Lung (tissue), 12 donors: Measurements from ENCODE around the gene ST8SIA1. TPM values are rescaled to one million over a fixed set of nuclear protein-coding genes. Genes with fewer than 3 reads are reported as not detected.
A peak's percentile ranks its signal among the peaks of the same experiment; 100 is the strongest.

Experiments
- ATAC-seq: fragments of 200-7000 bp; cut with Tn5 transposase; one replicate; pipeline ENCODE4 v1.9.1; 2020; ENCODE audit warnings: moderate number of reproducible peaks; ENCODE audit not compliant: insufficient read depth, low FRiP score
- DNase-seq, 3 donors: peaks; one replicate each; pipeline ENCODE4 v3.0.0-alpha.2; 2013 to 2017
- H3K27ac ChIP-seq, 2 donors: one replicate each; pipeline ENCODE4 v1.5.1; 2013; ENCODE audit warnings: mild to moderate bottlenecking in 2 of 2, moderate library complexity in 2 of 2, control low read depth in 1 of 2, inconsistent platforms in 1 of 2, low read depth in 1 of 2, low read length in 1 of 2
- H3K27me3 ChIP-seq, 3 donors: one replicate each; pipeline ENCODE4 v1.5.1; 2013; ENCODE audit warnings: low read length in 2 of 3; ENCODE audit not compliant: control insufficient read depth in 3 of 3, insufficient read depth in 3 of 3
- H3K36me3 ChIP-seq, 4 donors: one replicate each; pipeline ENCODE4 v1.5.1; 2013; ENCODE audit warnings: low read length in 4 of 4, mild to moderate bottlenecking in 1 of 4, moderate library complexity in 1 of 4; ENCODE audit not compliant: control insufficient read depth in 4 of 4, insufficient read depth in 4 of 4
- H3K4me1 ChIP-seq, 5 donors: one replicate each; pipeline ENCODE4 v1.5.1; 2013; ENCODE audit warnings: low read length in 5 of 5, mild to moderate bottlenecking in 2 of 5, moderate library complexity in 1 of 5; ENCODE audit not compliant: control insufficient read depth in 5 of 5, insufficient read depth in 5 of 5
- H3K4me3 ChIP-seq: one replicate; pipeline ENCODE4 v1.5.1; 2013; ENCODE audit warnings: mild to moderate bottlenecking, control low read depth, moderate library complexity
- H3K9ac ChIP-seq, 2 donors: one replicate each; pipeline ENCODE4 v1.5.1; 2013; ENCODE audit warnings: low read length in 2 of 2, control low read depth in 1 of 2; ENCODE audit not compliant: insufficient read depth in 1 of 2
- H3K9me3 ChIP-seq, 4 donors: one replicate each; pipeline ENCODE4 v1.5.1; 2013; ENCODE audit warnings: low read length in 3 of 4, mild to moderate bottlenecking in 1 of 4, moderate library complexity in 1 of 4; ENCODE audit not compliant: control insufficient read depth in 4 of 4, insufficient read depth in 3 of 4
- CTCF ChIP-seq: IDR thresholded peaks from 2 replicates; pipeline ENCODE4 v1.5.1; 2012; ENCODE audit warnings: mild to moderate bottlenecking; ENCODE audit errors: control extremely low read depth, extremely low read depth
- WGBS, 2 donors: extraction: QIAGEN DNeasy Blood & Tissue Kit; methylation state at CpG; one replicate each; pipeline ENCODE4 v1.1.7; 2013; 5-methylcytosine and 5-hydroxymethylcytosine counted together
- polyA plus RNA-seq, 2 donors: library from polyadenylated mRNA; stranded (reverse); fragments of 200-250 nt; gene quantifications; one replicate each; pipeline ENCODE4 v1.2.1, GENCODE V29; 2013
- total RNA-seq, 2 donors: library from RNA; depleted of rRNA in 1 of 2; stranded (reverse); fragments of >200 nt in 1 of 2; gene quantifications; one replicate each; pipeline ENCODE4 v1.2.1, GENCODE V29; 2014 to 2021
- donor health status: control.
- donor health status: control.
- donor health status: Bipolar disorder and iron deficiency.
- donor health status: healthy.
- donor health status: DM: yes; HTN: yes; CAD: no.

ST8SIA1 gene
- total and polyA plus RNA-seq, 4 donors: 1.2 to 20.9 (median 3.5) TPM

DNA sequence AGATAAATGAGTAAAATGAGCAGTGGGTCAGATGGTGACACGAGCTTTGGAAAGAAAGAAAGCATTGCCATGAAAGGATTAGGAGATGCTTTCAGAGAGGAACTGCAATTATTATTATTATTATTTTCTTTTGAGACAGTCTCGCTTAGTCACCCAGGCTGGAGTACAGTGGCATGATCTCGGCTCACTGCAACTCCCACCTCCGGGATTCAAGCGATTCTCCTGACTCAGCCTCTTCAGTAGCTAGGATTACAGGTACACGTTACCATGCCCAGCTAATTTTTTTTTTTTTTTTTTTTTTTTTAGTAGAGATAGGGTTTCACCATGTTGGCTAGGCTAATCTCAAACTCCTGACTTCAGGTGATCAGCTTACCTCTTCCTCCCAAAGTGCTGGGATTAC is 77.4 kb downstream of the ST8SIA1 start:
- no peak for TF ChIP-seq CTCF

DNA sequence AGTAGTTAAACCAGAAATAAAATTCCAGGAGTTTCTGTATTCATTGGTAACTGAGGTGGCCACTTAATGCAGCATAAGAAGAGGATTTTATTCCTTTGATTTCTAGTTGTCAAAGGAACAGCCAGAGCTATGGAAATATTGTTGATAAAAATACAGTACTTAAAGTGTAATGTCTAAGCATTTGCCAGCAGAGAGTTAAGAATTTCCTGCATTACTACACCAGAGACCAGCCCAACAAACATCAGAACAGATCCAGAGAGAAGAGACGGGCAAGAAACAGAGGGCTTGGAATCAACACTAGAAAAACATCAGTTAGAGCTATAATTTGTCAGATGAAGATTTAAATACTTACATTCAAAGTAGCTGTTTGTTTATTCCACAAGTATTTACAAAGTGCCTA is 77.9 kb downstream of the ST8SIA1 start:
- Histone ChIP-seq H3K4me1 (peaks cover 0 to 44% (median 23%) of the 10 kb centered on the region in 5 donors), H3K27me3 (no peaks in the 10 kb centered on the region), H3K9me3 (no peaks in the 10 kb centered on the region), H3K9ac (peak overlapping the region in 1 of 2 donors; percentile 52), H3K4me3 (no peak overlapping the region), H3K27ac (no peak overlapping the region), H3K36me3 (no peaks in the 10 kb centered on the region)
- no peak for TF ChIP-seq CTCF
- DNase-seq (peak in 2 of 3 donors; percentile 70 to 75), ATAC-seq (no peak)
- 39 to 52% methylated on average over 1 of the region's 1 CpG for WGBS, 2 donors

More for the DNA sequence above, 77.4 kb downstream of the ST8SIA1 start:
- Histone ChIP-seq H3K9me3 (no peaks in the 10 kb centered on the region), H3K36me3 (no peaks in the 10 kb centered on the region), H3K4me3 (no peak overlapping the region), H3K27me3 (no peaks in the 10 kb centered on the region), H3K4me1 (peaks cover 0 to 40% (median 23%) of the 10 kb centered on the region in 5 donors), H3K9ac (no peak overlapping the region), H3K27ac (no peak overlapping the region)
- WGBS, 2 donors: 82 to 85% methylated on average over 6 of the region's 6 CpGs
- DNase-seq (no peak), ATAC-seq (no peak)

DNA sequence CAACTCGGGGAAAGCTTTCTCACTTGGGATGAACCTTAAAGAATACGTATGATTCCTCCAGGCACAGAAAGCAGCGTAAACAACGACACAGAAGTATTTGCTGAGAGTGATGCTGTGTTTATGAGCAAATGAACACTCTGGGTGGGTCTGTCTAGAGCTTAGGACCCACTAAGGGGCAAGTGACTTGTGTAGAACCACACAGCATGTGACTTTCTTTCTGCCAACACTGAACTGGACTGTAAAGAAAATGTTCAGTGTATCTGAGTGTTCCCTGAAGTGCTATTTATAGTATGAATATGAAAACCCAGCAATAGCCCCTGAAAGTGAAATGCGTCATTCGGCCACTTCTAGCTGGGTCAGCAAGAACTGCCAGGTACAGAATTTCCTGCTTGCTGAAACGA is 78.5 kb downstream of the ST8SIA1 start:
- DNase-seq (peak; percentile 59 to 77 (median 73)), ATAC-seq (no peak)
- H3K27me3 ChIP-seq: no peaks in the 10 kb centered on the region
- H3K36me3 ChIP-seq: no peaks in the 10 kb centered on the region
- H3K9me3 ChIP-seq: no peaks in the 10 kb centered on the region
- peak overlapping the region in 1 of 2 donors; percentile 59 for H3K9ac ChIP-seq
- H3K27ac ChIP-seq: peak overlapping the region in 1 of 2 donors; percentile 83
- H3K4me3 ChIP-seq: no peak overlapping the region
- 57 to 75% methylated on average over 7 of the region's 7 CpGs for WGBS, 2 donors
- peaks cover 0 to 47% (median 23%) of the 10 kb centered on the region in 5 donors for H3K4me1 ChIP-seq
- no peak for TF ChIP-seq CTCF

- Histone ChIP-seq H3K27me3 (no peaks in the 10 kb centered on the region), H3K9ac (peak overlapping the region in 1 of 2 donors; percentile 52), H3K9me3 (no peaks in the 10 kb centered on the region), H3K4me3 (no peak overlapping the region), H3K36me3 (no peaks in the 10 kb centered on the region), H3K4me1 (peaks cover 0 to 47% (median 23%) of the 10 kb centered on the region in 5 donors), H3K27ac (peak overlapping the region in 1 of 2 donors; percentile 9)
- TF ChIP-seq CTCF: no peak
- ATAC-seq (no peak), DNase-seq (peak; percentile 81 to 90 (median 88))
- 65 to 80% methylated on average over 11 of the region's 11 CpGs for WGBS, 2 donors
These were observed 79.4 kb downstream of the ST8SIA1 start for GRCh38 chr12:22255097-22255496.
